BJ (cell line): ENCODE results near the gene UNC45A. TPM values are rescaled to one million over a fixed set of nuclear protein-coding genes. Genes with fewer than 3 reads are reported as not detected.

ENCODE experiments used
- CTCF ChIA-PET: fragments of 350-600 bp; formaldehyde crosslinking; extraction: SDS; loops from one replicate; lab custom pipeline; 2021; ENCODE audit warnings: antibody characterized with exemption, inconsistent platforms; lab: Yijun Ruan, JAX
- POLR2A ChIA-PET: fragments of 300-600 bp; sonication (Branson Sonifier 250); formaldehyde crosslinking; extraction: SDS; loops from one replicate; lab custom pipeline; 2021; ENCODE audit warnings: antibody characterized with exemption; lab: Charles Lee
- DNase-seq: peaks from one replicate; pipeline ENCODE4 v3.0.0-alpha.2; 2011; ENCODE audit warnings: low read depth
- H3K27me3 ChIP-seq: 2 replicates; pipeline ENCODE4 v1.6.0; 2011; ENCODE audit warnings: low read length; ENCODE audit not compliant: control insufficient read depth, insufficient read depth
- H3K36me3 ChIP-seq: 2 replicates; pipeline ENCODE4 v1.5.1; 2011; ENCODE audit warnings: low read length; ENCODE audit not compliant: control insufficient read depth, insufficient read depth
- H3K4me3 ChIP-seq: 2 replicates; pipeline ENCODE4 v1.5.1; 2011; ENCODE audit warnings: low read depth, mild to moderate bottlenecking, control low read depth, low read length
- polyA plus RNA-seq: library from polyadenylated mRNA; depleted of rRNA; stranded (reverse); fragments of >200 nt; gene quantifications from 2 replicates; pipeline ENCODE4 v1.2.3, GENCODE V29; 2011; rRNA removed
- small RNA-seq: library from RNA; depleted of rRNA; stranded (forward); fragments of <200 nt; gene quantifications from one replicate; pipeline ENCODE3, GENCODE V24; 2012; ENCODE audit warnings: low replicate concordance, low read depth; ENCODE audit not compliant: insufficient read length
- TF ChIP-seq, protein P1 (sequence below): IDR thresholded peaks from 2 replicates; pipeline ENCODE4 v1.5.1; 2011; ENCODE audit warnings: low read depth, mild to moderate bottlenecking, control low read depth, inconsistent platforms, low read length, moderate library complexity; ENCODE audit not compliant: insufficient read depth

UNC45A gene
- polyA plus RNA-seq, 1 experiment, result 93.8 TPM

DNA sequence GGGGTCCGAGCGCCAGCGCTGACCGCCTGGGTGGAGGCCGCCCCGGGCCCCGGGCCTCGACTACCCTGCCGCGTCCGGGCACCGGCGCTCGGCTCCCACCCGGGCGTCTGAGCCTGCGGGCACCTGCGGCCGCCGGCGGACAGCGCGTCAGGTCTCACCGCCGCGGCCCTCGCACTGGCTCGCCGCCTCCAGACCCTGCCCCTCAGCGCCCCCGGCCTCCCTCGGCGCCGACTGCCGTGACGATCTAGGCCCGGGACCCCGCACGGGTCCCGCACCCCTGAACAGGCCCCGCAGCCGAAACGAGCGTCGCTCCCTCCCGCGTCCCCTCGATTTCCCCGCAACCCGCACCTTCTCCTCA, 59.0 kb downstream of the UNC45A start:
- no peak for DNase-seq
- Histone ChIP-seq H3K36me3 (peaks cover 3% of the 10 kb centered on the region; the same call in 1 of the 2 replicates), H3K27me3 (no peaks in the 10 kb centered on the region), H3K4me3 (peak overlapping the region; percentile 75)
- TF ChIP-seq, protein P1, sequence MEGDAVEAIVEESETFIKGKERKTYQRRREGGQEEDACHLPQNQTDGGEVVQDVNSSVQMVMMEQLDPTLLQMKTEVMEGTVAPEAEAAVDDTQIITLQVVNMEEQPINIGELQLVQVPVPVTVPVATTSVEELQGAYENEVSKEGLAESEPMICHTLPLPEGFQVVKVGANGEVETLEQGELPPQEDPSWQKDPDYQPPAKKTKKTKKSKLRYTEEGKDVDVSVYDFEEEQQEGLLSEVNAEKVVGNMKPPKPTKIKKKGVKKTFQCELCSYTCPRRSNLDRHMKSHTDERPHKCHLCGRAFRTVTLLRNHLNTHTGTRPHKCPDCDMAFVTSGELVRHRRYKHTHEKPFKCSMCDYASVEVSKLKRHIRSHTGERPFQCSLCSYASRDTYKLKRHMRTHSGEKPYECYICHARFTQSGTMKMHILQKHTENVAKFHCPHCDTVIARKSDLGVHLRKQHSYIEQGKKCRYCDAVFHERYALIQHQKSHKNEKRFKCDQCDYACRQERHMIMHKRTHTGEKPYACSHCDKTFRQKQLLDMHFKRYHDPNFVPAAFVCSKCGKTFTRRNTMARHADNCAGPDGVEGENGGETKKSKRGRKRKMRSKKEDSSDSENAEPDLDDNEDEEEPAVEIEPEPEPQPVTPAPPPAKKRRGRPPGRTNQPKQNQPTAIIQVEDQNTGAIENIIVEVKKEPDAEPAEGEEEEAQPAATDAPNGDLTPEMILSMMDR, result no peak
- ChIA-PET POLR2A (no interaction called here), CTCF (interaction anchor here (0.9 to 1.4 kb wide), 3 partner anchors 36 to 55 kb away, joined by 4 to 7 read pairs (median 5); no protein-coding TSS in a partner anchor)

DNA sequence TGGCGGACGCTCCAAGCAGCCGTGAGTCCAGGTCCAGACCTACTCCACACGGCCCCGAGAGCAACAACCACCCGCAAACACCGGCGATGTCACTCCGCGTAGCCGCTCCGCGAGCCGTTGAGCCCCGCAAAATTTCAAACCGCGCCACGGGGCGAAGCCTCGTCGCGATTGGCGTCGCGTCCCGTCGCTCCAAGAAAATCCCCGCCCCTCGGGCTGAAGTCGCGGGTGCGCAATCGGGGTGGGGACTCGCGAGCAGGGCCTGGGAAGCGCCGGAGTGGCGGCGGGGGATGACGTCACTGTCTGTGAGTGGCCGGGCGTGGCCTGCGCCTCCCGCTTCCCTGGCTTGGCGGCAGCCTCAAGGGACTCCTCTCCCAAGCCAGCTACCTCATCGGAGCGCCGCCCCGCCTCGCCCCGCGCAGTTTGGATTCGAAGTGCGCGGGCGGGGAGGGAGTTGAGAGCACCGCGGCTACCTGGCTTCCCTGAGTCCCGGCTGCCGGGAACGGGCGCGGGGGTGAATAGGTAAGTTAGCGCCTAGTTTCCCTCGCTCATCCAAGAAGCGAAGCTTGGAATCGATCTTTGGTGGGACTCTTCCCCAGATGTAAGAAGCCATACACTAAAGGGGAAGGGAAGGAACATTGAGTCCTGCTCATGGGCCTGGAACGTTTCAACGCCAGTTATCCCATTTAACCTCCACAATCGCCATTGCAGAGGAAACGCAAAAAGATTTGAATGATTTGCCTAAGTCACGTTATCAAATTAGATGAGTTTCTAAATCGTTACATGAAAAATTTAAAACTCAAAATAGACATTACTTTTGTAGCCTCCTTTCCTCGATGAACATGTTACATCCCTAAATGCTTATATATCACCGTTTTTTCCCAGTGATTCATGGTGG, 59.6 kb downstream of the UNC45A start, which contains the start of gene PRC1:
TSS of gene PRC1 (minus strand) at position 119 of the 895 bp plus-strand sequence. CDS start at position 1, 118 bp downstream.
- peaks cover 5% of the 10 kb centered on the region for H3K36me3 ChIP-seq
- ChIA-PET CTCF (interaction anchor here (0.9 to 1.0 kb wide), 2 partner anchors 38 to 55 kb away, joined by 4 to 7 read pairs; no protein-coding TSS in a partner anchor), POLR2A (no interaction called here)
- peak within 1 kb of the TSS; percentile 75 for H3K4me3 ChIP-seq
- peak; percentile 85 for DNase-seq
- TF ChIP-seq, protein P1, result no peak
- H3K27me3 ChIP-seq, result no peaks in the 10 kb centered on the region

DNA sequence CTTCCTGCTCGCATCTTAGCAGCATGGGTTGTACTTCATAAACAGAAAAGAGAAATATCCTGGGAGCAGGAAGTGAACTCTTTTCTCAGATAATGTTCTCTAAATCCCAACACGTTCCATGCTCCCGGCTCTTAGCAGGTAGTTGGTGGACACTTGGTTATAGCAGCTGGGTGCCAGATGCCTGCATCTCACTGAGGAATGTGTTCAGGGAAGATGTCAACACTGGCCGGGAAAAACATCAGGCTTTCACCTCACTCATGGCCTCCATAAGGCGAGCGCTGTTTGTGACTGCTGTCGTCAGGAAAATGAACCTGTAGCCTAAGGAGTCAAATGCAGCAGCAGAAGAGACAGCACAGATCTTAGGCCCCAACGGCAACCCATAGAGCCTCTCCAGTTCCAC, 63.7 kb downstream of the UNC45A start:
- H3K4me3 ChIP-seq, result no peak overlapping the region
- POLR2A ChIA-PET, result no interaction called here
- H3K36me3 ChIP-seq, result peaks cover 19% of the 10 kb centered on the region
- CTCF ChIA-PET, result no interaction called here
- H3K27me3 ChIP-seq, result no peaks in the 10 kb centered on the region
- TF ChIP-seq, protein P1, result no peak
- DNase-seq, result no peak

DNA sequence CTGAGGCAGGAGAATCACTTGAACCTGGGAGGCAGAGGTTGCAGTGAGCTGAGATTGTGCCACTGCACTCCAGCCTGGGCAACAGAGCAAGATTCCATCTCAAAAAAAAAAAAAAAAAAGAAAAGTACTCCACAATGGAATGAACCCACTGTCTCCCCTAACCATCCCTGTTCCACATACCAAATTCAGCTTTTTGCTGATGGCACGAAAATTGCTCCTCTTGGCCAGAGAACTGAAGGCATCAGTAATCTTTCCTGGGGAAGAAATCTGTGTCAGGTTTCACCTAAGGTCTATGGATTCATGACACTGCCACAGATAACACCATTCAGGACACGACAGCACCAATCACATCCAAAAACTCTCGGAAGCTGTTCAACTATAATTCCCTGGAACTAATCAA, 66.1 kb downstream of the UNC45A start:
- Histone ChIP-seq H3K36me3 (peaks cover 27% of the 10 kb centered on the region), H3K27me3 (no peaks in the 10 kb centered on the region), H3K4me3 (no peak overlapping the region)
- CTCF ChIA-PET, result interaction anchor here (1.0 to 1.1 kb wide), 2 partner anchors 32 to 49 kb away, joined by 3 to 4 read pairs; no protein-coding TSS in a partner anchor
- TF ChIP-seq, protein P1, result no peak
- no peak for DNase-seq
- POLR2A ChIA-PET, result no interaction called here

Small RNA genes lying within 50 kb of the gene (small RNA-seq; reads per million reads assigned to genes)
- gene RF00019, result not detected

Other genes with a start within 250 kb of the UNC45A start
- gene BLM, start 217.9 kb upstream of the UNC45A start, polyA plus RNA-seq, result 1.3 and 2.4 TPM in 2 replicates
- gene FURIN, start 66.7 kb upstream of the UNC45A start, polyA plus RNA-seq, result 19.6 and 30.9 TPM in 2 replicates
- gene FES, start 50.8 kb upstream of the UNC45A start, polyA plus RNA-seq, result 6.9 and 11.1 TPM in 2 replicates
- gene MAN2A2, start 32.0 kb upstream of the UNC45A start, polyA plus RNA-seq, result 7.2 and 40.4 TPM in 2 replicates
- 12.3 and 12.4 TPM in 2 replicates for gene HDDC3, start 2.7 kb upstream of the UNC45A start, polyA plus RNA-seq
- gene RCCD1, start 19.6 kb downstream of the UNC45A start, polyA plus RNA-seq, result 7.0 and 9.6 TPM in 2 replicates
- gene PRC1, start 59.2 kb downstream of the UNC45A start, polyA plus RNA-seq, result 173 and 199 TPM in 2 replicates
- 12.7 and 15.5 TPM in 2 replicates for gene VPS33B, start 87.3 kb downstream of the UNC45A start, polyA plus RNA-seq
- 0.01 TPM in 1 of 2 replicates, not detected in the other for gene SV2B, start 165.0 kb downstream of the UNC45A start, polyA plus RNA-seq